Measurements from ENCODE around the gene MACROH2A1.

Gene MACROH2A1

GRCh38 chr5:135398855-135399793 is at the start of gene MACROH2A1:
Gene MACROH2A1, minus strand, starts transcription at chr5:135399231. Its CDS starts 10,138 bp downstream, at chr5:135389093.
- peak; percentile 85 for DNase-seq

GRCh38 chr5:135448071-135448739 is 49.2 kb upstream of the MACROH2A1 start:
- no peak for DNase-seq

GRCh38 chr5:135447298-135447929 is 48.4 kb upstream of the MACROH2A1 start, which contains the start of gene DCANP1:
Gene DCANP1, minus strand, starts transcription at chr5:135447348. Its CDS starts 240 bp downstream, at chr5:135447108.
- DNase-seq: no peak

GRCh38 chr5:135446615-135447014 is 47.6 kb upstream of the MACROH2A1 start:
- DNase-seq: no peak

- DNase-seq: no peak
These were observed 47.2 kb upstream of the MACROH2A1 start for GRCh38 chr5:135446206-135446605.

- DNase-seq: no peak
These were observed 46.4 kb upstream of the MACROH2A1 start for GRCh38 chr5:135445306-135445985.

DNA sequence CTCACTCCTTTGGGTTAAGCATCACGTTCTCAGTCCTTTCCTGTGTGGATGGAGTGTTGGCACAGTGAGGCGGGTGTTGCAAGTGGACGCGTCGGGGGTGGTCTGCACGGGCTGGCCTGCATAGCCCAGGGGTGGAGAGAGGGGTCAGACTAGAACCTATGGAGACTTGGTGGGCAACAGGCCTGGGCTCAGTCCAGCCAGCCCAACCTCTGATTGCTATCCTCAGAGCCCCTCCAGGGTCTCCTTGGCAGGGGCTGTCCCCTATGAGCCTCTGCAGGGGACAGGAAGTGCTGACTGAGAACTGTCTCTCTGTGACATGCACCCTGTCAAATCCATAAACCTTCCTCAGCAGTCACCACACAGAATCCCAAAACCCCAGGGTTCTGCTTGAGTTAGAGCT is 45.9 kb upstream of the MACROH2A1 start:
- DNase-seq: no peak

- no peak for DNase-seq
These were observed 45.3 kb upstream of the MACROH2A1 start for GRCh38 chr5:135444360-135444759.

- no peak for DNase-seq
These were observed 44.3 kb upstream of the MACROH2A1 start for GRCh38 chr5:135443161-135443960.

- DNase-seq: no peak
These were observed 43.6 kb upstream of the MACROH2A1 start for GRCh38 chr5:135442431-135443160.

DNA sequence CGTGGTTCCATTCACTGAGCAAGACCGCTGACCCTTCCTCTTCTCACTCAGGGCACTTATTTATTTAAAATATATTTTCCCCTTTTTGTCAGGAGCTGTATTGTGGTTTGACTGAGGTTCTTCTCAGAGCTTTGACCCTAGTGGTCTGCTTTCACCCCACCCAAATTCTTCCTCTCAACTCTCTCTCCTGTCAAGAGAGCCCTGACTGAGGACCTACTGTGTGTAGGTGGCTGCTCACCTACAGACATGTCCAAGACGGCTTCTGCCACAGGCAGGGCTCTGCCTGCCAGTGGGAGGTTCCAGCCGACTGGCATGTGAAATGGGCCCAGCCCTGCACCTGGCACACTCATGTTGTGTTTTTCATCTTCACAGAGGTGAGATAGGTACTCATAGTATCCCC is 42.9 kb upstream of the MACROH2A1 start:
- DNase-seq: no peak

DNA sequence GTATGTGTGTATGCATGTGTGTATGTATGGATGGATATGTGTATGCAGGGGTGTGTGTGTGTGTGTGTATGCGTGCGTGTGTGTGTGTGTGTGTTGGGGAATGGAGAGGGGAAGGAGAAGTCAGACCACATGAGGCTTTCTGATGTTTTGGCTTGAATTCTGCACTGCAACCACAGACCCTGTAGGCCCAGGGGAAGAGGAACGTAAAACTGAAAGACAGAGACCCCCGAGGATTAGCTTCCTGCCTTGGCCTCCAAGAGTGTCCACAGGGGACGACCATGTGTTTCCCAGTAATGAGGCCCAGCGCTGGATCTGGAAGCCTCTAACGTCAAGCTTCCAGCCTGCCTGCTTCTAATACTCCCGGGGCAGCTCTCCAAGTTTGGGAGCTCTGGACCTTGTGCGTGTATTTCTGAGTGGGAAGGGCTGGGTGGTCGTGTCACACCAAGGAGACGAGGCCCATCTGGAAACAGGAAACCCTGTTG is 42.4 kb upstream of the MACROH2A1 start:
- no peak for DNase-seq

- no peak for DNase-seq
These were observed 41.9 kb upstream of the MACROH2A1 start for GRCh38 chr5:135440916-135441315.

GRCh38 chr5:135439231-135440205 is 40.5 kb upstream of the MACROH2A1 start:
- DNase-seq: no peak

- DNase-seq: no peak
These were observed 39.7 kb upstream of the MACROH2A1 start for GRCh38 chr5:135438636-135439221.

DNA sequence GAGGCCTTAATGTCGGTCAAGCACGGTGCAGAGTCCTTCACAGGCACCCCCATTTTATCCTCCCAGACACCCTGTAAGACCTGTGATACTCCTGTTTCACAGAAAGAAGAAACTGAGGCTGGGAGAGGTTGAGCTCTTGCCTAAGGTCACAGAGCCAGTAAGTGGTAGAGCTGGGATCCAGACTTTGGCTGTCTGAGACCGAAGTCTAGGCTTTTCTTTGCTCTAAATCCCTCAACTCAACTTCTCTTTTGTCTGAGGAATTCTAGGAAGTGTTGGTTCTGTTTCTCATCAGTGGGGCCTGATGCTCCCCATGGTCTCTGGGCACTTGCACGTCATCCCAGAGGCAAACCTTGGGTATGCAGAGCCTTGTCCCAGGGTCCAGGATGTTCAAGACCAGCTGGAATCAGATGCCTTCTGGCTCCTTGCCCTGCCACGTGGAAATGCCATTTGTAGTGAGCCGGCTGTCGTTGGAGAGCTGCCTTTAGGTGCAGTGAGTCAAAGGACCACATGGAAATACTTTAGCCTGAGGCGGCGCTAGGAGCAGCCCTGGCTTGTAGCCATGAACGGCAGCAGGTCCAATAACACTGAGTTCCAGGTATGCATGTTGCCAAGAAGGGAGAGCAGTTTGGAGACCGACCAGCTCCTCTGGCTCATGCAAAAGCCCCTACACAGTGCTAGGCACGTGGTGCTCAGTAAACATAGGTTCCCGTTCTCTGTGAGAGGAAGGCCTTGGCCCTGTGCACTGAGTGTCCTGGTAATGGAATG is 38.9 kb upstream of the MACROH2A1 start:
- no peak for DNase-seq

GRCh38 chr5:135437422-135437795 is 38.4 kb upstream of the MACROH2A1 start:
- no peak for DNase-seq

GRCh38 chr5:135436951-135437418 is 38.0 kb upstream of the MACROH2A1 start:
- no peak for DNase-seq

Data from CD4-positive, alpha-beta T cell treated with Interleukin-17A for 4 hours (primary cell).